Smooth muscle cell (in vitro differentiated cells): ENCODE data around the gene TXNIP. TPM values are rescaled to one million over a fixed set of nuclear protein-coding genes. Genes with fewer than 3 reads are reported as not detected.

Source experiments
- DNase-seq: peaks from one replicate; lab custom pipeline; 2025; ENCODE audit not compliant: unreplicated experiment; lab: John Stamatoyannopoulos, UW
- H2AFZ ChIP-seq: fragments of 200-600 bp; sonication (generic); 2 replicates; pipeline ENCODE4 v1.6.0; 2016; ENCODE audit warnings: antibody characterized with exemption, low read depth, mild to moderate bottlenecking
- H3F3A ChIP-seq: fragments of 200-600 bp; sonication (generic); 2 replicates; pipeline ENCODE4 v1.6.0; 2017; ENCODE audit warnings: antibody characterized with exemption, low read depth
- H3K27ac ChIP-seq: fragments of 200-600 bp; sonication (generic); 2 replicates; pipeline ENCODE4 v1.5.1; 2016; ENCODE audit warnings: low read depth, mild to moderate bottlenecking
- H3K27me3 ChIP-seq: fragments of 200-600 bp; sonication (generic); 2 replicates; pipeline ENCODE4 v1.6.1; 2016; ENCODE audit warnings: low read depth, mild to moderate bottlenecking
- H3K36me3 ChIP-seq: fragments of 200-600 bp; sonication (generic); 2 replicates; pipeline ENCODE4 v1.5.1; 2016; ENCODE audit warnings: low read depth
- H3K4me1 ChIP-seq: fragments of 200-600 bp; sonication (generic); 2 replicates; pipeline ENCODE4 v1.5.1; 2016; ENCODE audit warnings: low read depth
- H3K4me2 ChIP-seq: fragments of 200-600 bp; sonication (generic); 2 replicates; pipeline ENCODE4 v1.6.0; 2016; ENCODE audit warnings: mild to moderate bottlenecking
- H3K4me3 ChIP-seq: fragments of 200-600 bp; sonication (generic); 2 replicates; pipeline ENCODE4 v1.5.1; 2016; ENCODE audit warnings: mild to moderate bottlenecking
- H3K79me2 ChIP-seq: fragments of 200-600 bp; sonication (generic); 2 replicates; pipeline ENCODE4 v1.6.0; 2016; ENCODE audit warnings: low read depth, mild to moderate bottlenecking
- H3K9ac ChIP-seq: fragments of 200-600 bp; sonication (generic); 2 replicates; pipeline ENCODE4 v1.6.0; 2016; ENCODE audit warnings: low read depth
- H3K9me3 ChIP-seq: fragments of 200-600 bp; sonication (generic); replicated peaks from 2 replicates; pipeline ENCODE4 v1.5.1; 2016; ENCODE audit warnings: low read depth
- H4K20me1 ChIP-seq: fragments of 200-600 bp; sonication (generic); 2 replicates; pipeline ENCODE4 v1.6.0; 2016; ENCODE audit warnings: low read depth
- CTCF ChIP-seq: fragments of 200-600 bp; sonication (generic); IDR thresholded peaks from 2 replicates; pipeline ENCODE4 v1.5.1; 2017; ENCODE audit warnings: borderline replicate concordance, mild to moderate bottlenecking, antibody characterized with exemption; ENCODE audit not compliant: insufficient read depth, poor library complexity, severe bottlenecking
- WGBS: methylation state at CpG from one replicate; pipeline ENCODE4 v1.1.7; 2016; ENCODE audit warnings: low lambda C conversion rate; 5-methylcytosine and 5-hydroxymethylcytosine counted together
- polyA plus RNA-seq: library from polyadenylated mRNA; unstranded; fragments of >200 nt; fragmentation: Nextera tagmentation; extraction: Ambion mirVana; gene quantifications from 2 replicates; pipeline ENCODE4 v1.2.1, GENCODE V29; 2016
- total RNA-seq: library from RNA; depleted of rRNA; stranded (reverse); fragments of >200 nt; gene quantifications from 2 replicates; pipeline ENCODE4 v1.2.3, GENCODE V29; 2014

The TXNIP gene
- total and polyA plus RNA-seq, 2 experiments from 2014 or later, result 206 to 384 TPM

GRCh38 chr1:145979746-145980456, 16.5 kb downstream of the TXNIP start:
- Histone ChIP-seq H4K20me1 (no peaks in the 10 kb centered on the region), H3K9ac (peak overlapping the region; percentile 77), H2AFZ (no peak overlapping the region), H3K27me3 (no peaks in the 10 kb centered on the region), H3K79me2 (no peaks in the 10 kb centered on the region), H3K36me3 (no peaks in the 10 kb centered on the region), H3K27ac (peak overlapping the region; percentile 99), H3K4me2 (peak overlapping the region; percentile 64), H3K4me1 (peaks cover 24% of the 10 kb centered on the region), H3K4me3 (peak overlapping the region; percentile 9), H3K9me3 (no peaks in the 10 kb centered on the region), H3F3A (peaks cover 15% of the 10 kb centered on the region)
- 53% methylated on average over 7 of the region's 7 CpGs for WGBS
- TF ChIP-seq CTCF, result no peak
- no peak for DNase-seq

- H3K27me3 ChIP-seq, result no peaks in the 10 kb centered on the region
- WGBS, result 5% methylated on average over 9 of the region's 9 CpGs
- H3K36me3 ChIP-seq, result no peaks in the 10 kb centered on the region
- no peaks in the 10 kb centered on the region for H4K20me1 ChIP-seq
- peak; percentile 29 for DNase-seq
- no peaks in the 10 kb centered on the region for H3K79me2 ChIP-seq
- peak overlapping the region; percentile 95 for H3K9ac ChIP-seq
- H3K27ac ChIP-seq, result peak overlapping the region; percentile 99
- H3K4me2 ChIP-seq, result peak overlapping the region; percentile 82
- H3F3A ChIP-seq, result peaks cover 15% of the 10 kb centered on the region
- H3K9me3 ChIP-seq, result no peaks in the 10 kb centered on the region
- no peak overlapping the region for H2AFZ ChIP-seq
- H3K4me3 ChIP-seq, result peak overlapping the region; percentile 35
- TF ChIP-seq CTCF, result no peak
- H3K4me1 ChIP-seq, result peaks cover 21% of the 10 kb centered on the region
These were observed 17.3 kb downstream of the TXNIP start for GRCh38 chr1:145978854-145979745.

GRCh38 chr1:145978471-145978853, 17.9 kb downstream of the TXNIP start:
- no peak for DNase-seq
- Histone ChIP-seq H3K36me3 (no peaks in the 10 kb centered on the region), H3K4me1 (peaks cover 21% of the 10 kb centered on the region), H2AFZ (no peak overlapping the region), H3K4me3 (no peak overlapping the region), H4K20me1 (no peaks in the 10 kb centered on the region), H3K27me3 (no peaks in the 10 kb centered on the region), H3K9me3 (no peaks in the 10 kb centered on the region), H3K79me2 (no peaks in the 10 kb centered on the region), H3F3A (peaks cover 15% of the 10 kb centered on the region), H3K4me2 (peak overlapping the region; percentile 82), H3K27ac (peak overlapping the region; percentile 99), H3K9ac (peak overlapping the region; percentile 95)
- no peak for TF ChIP-seq CTCF
